K562 (cell line): ENCODE measurements around the gene DHX38. TPM values are rescaled to one million over a fixed set of nuclear protein-coding genes. Genes with fewer than 3 reads are reported as not detected.
A peak's percentile ranks its signal among the peaks of the same experiment; 100 is the strongest.

Experiments
- ATAC-seq: fragments of 200-7000 bp; cut with Tn5 transposase; 3 replicates; pipeline ENCODE4 v1.9.1; 2020; ENCODE audit warnings: moderate library complexity
- BruUV-seq: library from RNA; stranded (reverse); fragments of 400-500 nt; replicated peaks from 2 replicates; lab custom pipeline; 2021; lab: Mats Ljungman, UMichigan
- CTCF ChIA-PET: fragments of 300-600 bp; formaldehyde crosslinking; extraction: SDS; loops from one replicate; lab custom pipeline; 2021; ENCODE audit warnings: low intra/inter-chr PET ratio; lab: Yijun Ruan, JAX
- POLR2A ChIA-PET: fragments of 300-600, 350-650 bp; sonication (Branson Sonifier 250); formaldehyde crosslinking; extraction: SDS; loops from one replicate; lab custom pipeline; 2021; ENCODE audit warnings: antibody characterized with exemption, inconsistent platforms; lab: Yijun Ruan, JAX
- DNase-seq, 4 experiments: peaks; one replicate each; pipeline versions ENCODE4 v3.0.0 to v3.0.0-alpha.2; 2011 to 2018; ENCODE audit warnings: low spot score in 3 of 4, mixed read lengths in 3 of 4; ENCODE audit errors: extremely low read depth in 1 of 4
- FAIRE-seq: peaks from 2 replicates; lab custom pipeline; 2011; peaks lifted over from hg19 to GRCh38; lab: Jason Lieb, UNC
- H2AFZ ChIP-seq: 2 replicates; pipeline ENCODE4 v1.6.0; 2011; ENCODE audit warnings: low read depth, low read length, control low read depth, inconsistent platforms
- H3K27ac ChIP-seq: fragments of 200-600 bp; 3 replicates; pipeline ENCODE4 v1.8.0; 2011; ENCODE audit warnings: low read depth, mild to moderate bottlenecking, control low read depth, inconsistent platforms, low read length, moderate library complexity, mixed read lengths; ENCODE audit errors: extremely low read depth
- H3K27me3 ChIP-seq, 2 experiments: fragments of 300-600 bp in 1 of 2; 2 replicates in 1 of 2; 3 replicates in 1 of 2; pipeline versions ENCODE4 v1.6.0 to v1.8.0; 2011; ENCODE audit warnings: inconsistent platforms in 2 of 2, low read length in 2 of 2, mild to moderate bottlenecking in 1 of 2, mixed read lengths in 1 of 2, moderate library complexity in 1 of 2; ENCODE audit not compliant: control insufficient read depth in 2 of 2, insufficient read depth in 2 of 2
- H3K36me3 ChIP-seq: fragments of 300-600 bp; 3 replicates; pipeline ENCODE4 v1.8.0; 2011; ENCODE audit warnings: mild to moderate bottlenecking, low read length, inconsistent platforms; ENCODE audit not compliant: control insufficient read depth, insufficient read depth
- H3K4me1 ChIP-seq, 2 experiments: fragments of 200-600 bp in 1 of 2; replicated peaks in 1 of 2; 2 replicates in 1 of 2; 3 replicates in 1 of 2; pipeline versions ENCODE4 v1.5.1 to v1.8.0; 2011; ENCODE audit warnings: inconsistent platforms in 2 of 2, low read length in 2 of 2, mild to moderate bottlenecking in 1 of 2, mixed read lengths in 1 of 2, moderate library complexity in 1 of 2; ENCODE audit not compliant: control insufficient read depth in 2 of 2, insufficient read depth in 2 of 2
- H3K4me2 ChIP-seq: 2 replicates; pipeline ENCODE4 v1.6.1; 2011; ENCODE audit warnings: low read length, control low read depth, inconsistent platforms, mixed read lengths; ENCODE audit not compliant: insufficient read depth
- H3K4me3 ChIP-seq: fragments of 200-600 bp; sonication (generic), shearing (Covaris generic); 2 replicates; pipeline ENCODE4 v1.5.1; 2016; ENCODE audit warnings: control low read depth, inconsistent platforms
- H3K79me2 ChIP-seq: fragments of 200-600 bp; 3 replicates; pipeline ENCODE4 v1.8.0; 2011; ENCODE audit warnings: low read length, inconsistent platforms; ENCODE audit not compliant: control insufficient read depth, insufficient read depth
- H3K9ac ChIP-seq, 2 experiments: 2 replicates each; pipeline versions ENCODE4 v1.6.0 to v1.6.1; 2011; ENCODE audit warnings: low read depth in 2 of 2, low read length in 2 of 2, control low read depth in 1 of 2, inconsistent platforms in 1 of 2, mild to moderate bottlenecking in 1 of 2, mixed read lengths in 1 of 2; ENCODE audit not compliant: insufficient read depth in 1 of 2
- H3K9me1 ChIP-seq: one replicate; pipeline ENCODE4 v1.6.0; 2011; ENCODE audit warnings: inconsistent platforms, mild to moderate bottlenecking, low read length, moderate library complexity; ENCODE audit not compliant: control insufficient read depth, insufficient read depth
- H3K9me3 ChIP-seq: replicated peaks from 2 replicates; pipeline ENCODE4 v1.5.1; 2011; ENCODE audit warnings: low read depth, low read length, inconsistent platforms; ENCODE audit not compliant: control insufficient read depth, insufficient read depth
- H4K20me1 ChIP-seq: replicated peaks from 2 replicates; pipeline ENCODE4 v1.6.1; 2011; ENCODE audit warnings: low read length, inconsistent platforms, mixed read lengths; ENCODE audit not compliant: control insufficient read depth, insufficient read depth
- FOXK1 ChIP-seq: sonication (generic); formaldehyde crosslinking; IDR thresholded peaks from 2 replicates; pipeline ENCODE4 v1.8.0; 2022; ENCODE audit warnings: missing genetic modification reagents, mild to moderate bottlenecking, borderline replicate concordance
- KDM2B ChIP-seq: fragments of 250-450 bp; sonication (Bioruptor Pico); IDR thresholded peaks from 2 replicates; pipeline ENCODE4 v1.8.0; 2021; ENCODE audit warnings: mild to moderate bottlenecking, moderate library complexity
- NFIC ChIP-seq: fragments of 450-650 bp; IDR thresholded peaks from 2 replicates; pipeline ENCODE4 v1.6.1; 2017; ENCODE audit warnings: mild to moderate bottlenecking, inconsistent platforms
- NFRKB ChIP-seq: fragments of 450-650 bp; IDR thresholded peaks from 2 replicates; pipeline ENCODE4 v1.6.1; 2016; ENCODE audit warnings: low read depth
- NR2C1 ChIP-seq, 2 experiments: fragments of 450-650 bp; IDR thresholded peaks; 2 replicates each; pipeline ENCODE4 v1.6.1; 2017; ENCODE audit warnings: mild to moderate bottlenecking in 2 of 2, antibody characterized with exemption in 1 of 2, inconsistent platforms in 1 of 2, missing compliant biosample characterization in 1 of 2, missing genetic modification characterization in 1 of 2
- RAD21 ChIP-seq, 2 experiments: fragments of 250-450 bp in 1 of 2; fragments of 450-650 bp in 1 of 2; sonication (Bioruptor Pico) in 1 of 2; formaldehyde crosslinking in 1 of 2; IDR thresholded peaks in 1 of 2; conservative IDR thresholded peaks in 1 of 2; 2 replicates each; pipeline versions ENCODE4 v1.4.0 to v1.8.0; 2020 to 2022; ENCODE audit warnings: mild to moderate bottlenecking in 2 of 2, moderate library complexity in 1 of 2
- RBFOX2 ChIP-seq: fragments of 200-400 bp; formaldehyde crosslinking; IDR thresholded peaks from 2 replicates; pipeline ENCODE4 v1.6.1; 2017; ENCODE audit warnings: low read depth, mild to moderate bottlenecking, low read length, moderate library complexity
- ZNF217 ChIP-seq: sonication (generic); formaldehyde crosslinking; IDR thresholded peaks from 2 replicates; pipeline ENCODE4 v1.8.0; 2022; ENCODE audit warnings: mild to moderate bottlenecking, missing genetic modification reagents
- ZNF311 ChIP-seq: fragments of 250-450 bp; sonication (Bioruptor Pico); IDR thresholded peaks from 2 replicates; pipeline ENCODE4 v1.4.0; 2020; ENCODE audit warnings: mild to moderate bottlenecking, moderate library complexity
- WGBS: fragments of 100-300 bp; shearing (Covaris generic); methylation state at CpG from one replicate; pipeline ENCODE4 v1.1.6; 2016; ENCODE audit warnings: low coverage, mixed read lengths; ENCODE audit not compliant: insufficient coverage; ENCODE audit errors: missing lambda C conversion rate; 5-methylcytosine and 5-hydroxymethylcytosine counted together
- in situ Hi-C: fragments of 300-500 bp; cut with MboI; formaldehyde crosslinking; loops from 4 replicates; pipeline ENCODE4 v1.15.0; 2018; ENCODE audit warnings: inconsistent platforms, mixed read lengths
- intact Hi-C: fragments of 100-400 bp; cut with micrococcal nuclease; formaldehyde crosslinking; loops from 2 replicates; pipeline ENCODE4 v1.14.2; 2022
- polyA plus RNA-seq, 8 experiments: library from polyadenylated mRNA; depleted of rRNA in 4 of 8; stranded (reverse) in 5 of 8; unstranded in 3 of 8; fragments of >200 nt; fragmentation: Nextera tagmentation in 2 of 8; fragmentation: Illumina TruSeq in 1 of 8; extraction: Ambion mirVana in 2 of 8; extraction: Trizol in 1 of 8; gene quantifications; 2 replicates each; pipeline versions ENCODE4 v1.2.1 to v1.2.3, GENCODE V29; 2011 to 2014; ENCODE audit warnings: inconsistent platforms in 1 of 8, missing spikeins in 1 of 8
- total RNA-seq, 7 experiments: library from RNA; depleted of rRNA in 6 of 7; stranded (reverse); fragments of >200 nt in 6 of 7; fragmentation: Illumina TruSeq in 2 of 7; extraction: Trizol in 2 of 7; gene quantifications; 2 replicates each; pipeline versions ENCODE4 v1.2.1 to v1.2.3, GENCODE V29; 2011 to 2021; ENCODE audit warnings: low replicate concordance in 1 of 7

Gene DHX38
- total and polyA plus RNA-seq, 9 of the 15 experiments (the other 6 are each of a cell fraction or from before 2014, with no cell fraction given): 2.8 to 76.8 (median 40.8) TPM

- ChIA-PET CTCF (no interaction called here), POLR2A (interaction anchor here (0.6 kb wide), 1 partner anchor 23 kb away, joined by 3 read pairs; no protein-coding TSS in a partner anchor)
- 99% methylated on average over 8 of the region's 9 CpGs for WGBS
- TF ChIP-seq RAD21 (CRISPR knock-in tag; conservative IDR thresholded peaks at IDR 0.05 in 1 of 2, IDR thresholded peaks at IDR 0.05 in 1 of 2): no peak
- TF ChIP-seq ZNF311: no peak
- TF ChIP-seq KDM2B (CRISPR knock-in tag): no peak
- no peak for ATAC-seq
- H3K9ac ChIP-seq: no peak overlapping the region
- no peak overlapping the region for H3K27ac ChIP-seq
- peaks cover 98% of the 10 kb centered on the region for H3K36me3 ChIP-seq
- no peak overlapping the region for H3K4me2 ChIP-seq
- intact Hi-C loops (no loop called here), in situ Hi-C loops (loop anchor here (5.0 kb wide), 1 partner anchor 38 kb away; no protein-coding TSS in a partner anchor)
- no peaks in the 10 kb centered on the region for H3K79me2 ChIP-seq
- H3K9me3 ChIP-seq: no peaks in the 10 kb centered on the region
- BruUV-seq: no TSS peak
- H3K27me3 ChIP-seq: no peaks in the 10 kb centered on the region
- H3K4me1 ChIP-seq: no peaks in the 10 kb centered on the region
- H4K20me1 ChIP-seq: no peaks in the 10 kb centered on the region
- no peaks in the 10 kb centered on the region for H3K9me1 ChIP-seq
- DNase-seq: no peak
- no peak for FAIRE-seq
- H3K4me3 ChIP-seq: no peak overlapping the region
- H2AFZ ChIP-seq: no peak overlapping the region
Observed at GRCh38 chr16:72104905-72105304, 11.3 kb downstream of the DHX38 start.

- no peaks in the 10 kb centered on the region for H3K79me2 ChIP-seq
- H3K4me3 ChIP-seq: no peak overlapping the region
- no peaks in the 10 kb centered on the region for H3K27me3 ChIP-seq
- TF ChIP-seq NR2C1 (IDR thresholded peaks at IDR 0.05) (no peak), NR2C1 (tag; IDR thresholded peaks at IDR 0.05) (no peak), ZNF217 (CRISPR knock-in tag) (no peak), RBFOX2 (0 out of 2 replicates have a peak, but pooled peaks have one; percentile 14), NFIC (no peak), NFRKB (no peak), FOXK1 (CRISPR knock-in tag) (no peak)
- no TSS peak for BruUV-seq
- ATAC-seq: no peak
- DNase-seq: no peak
- peaks cover 0 to 4% of the 10 kb centered on the region in 2 experiments; a peak in 1 of 5 replicates for H3K4me1 ChIP-seq
- H3K9me1 ChIP-seq: peaks cover 3% of the 10 kb centered on the region
- H3K4me2 ChIP-seq: no peak overlapping the region
- H3K36me3 ChIP-seq: peaks cover 98% of the 10 kb centered on the region
- in situ Hi-C loops: no loop called here
- ChIA-PET CTCF (no interaction called here), POLR2A (no interaction called here)
- 94% methylated on average over 11 of the region's 12 CpGs for WGBS
- no peaks in the 10 kb centered on the region for H3K9me3 ChIP-seq
- FAIRE-seq: no peak
- intact Hi-C loops: no loop called here
- H3K27ac ChIP-seq: no peak overlapping the region
- H2AFZ ChIP-seq: no peak overlapping the region
- H3K9ac ChIP-seq: no peak overlapping the region
- no peaks in the 10 kb centered on the region for H4K20me1 ChIP-seq
Observed at GRCh38 chr16:72105978-72106377, 12.3 kb downstream of the DHX38 start.
